Measurements from ENCODE around the gene CACHD1.
"Not testable (repeated sequence)": the region's sequence is repeated elsewhere in the genome, so short reads cannot be mapped to it uniquely, and the experiment has no call there.

The CACHD1 gene

DNA sequence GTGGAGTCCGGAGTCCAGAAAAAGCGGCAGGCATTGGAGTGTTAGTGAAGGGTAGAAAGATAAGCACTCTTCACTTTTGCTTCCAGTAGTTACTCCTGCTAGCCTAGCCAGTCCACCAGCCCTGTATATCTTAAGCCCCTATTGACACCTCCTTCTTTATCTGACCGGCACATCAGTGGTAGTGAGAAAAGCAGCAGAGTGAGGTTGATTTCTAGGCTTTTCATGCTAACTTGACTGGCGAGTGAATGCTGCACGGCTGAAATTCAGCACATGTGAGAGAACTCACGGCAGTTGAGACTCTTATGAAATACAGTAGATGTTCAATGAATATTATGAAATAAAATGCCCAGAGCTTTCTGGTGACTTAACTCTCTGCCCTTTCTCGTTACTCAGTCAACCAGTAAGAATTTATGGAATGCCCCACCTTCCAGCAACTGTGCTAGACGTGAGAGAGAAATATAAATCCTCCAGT lies 128.2 kb downstream of the CACHD1 start:
- no peak for DNase-seq

DNA sequence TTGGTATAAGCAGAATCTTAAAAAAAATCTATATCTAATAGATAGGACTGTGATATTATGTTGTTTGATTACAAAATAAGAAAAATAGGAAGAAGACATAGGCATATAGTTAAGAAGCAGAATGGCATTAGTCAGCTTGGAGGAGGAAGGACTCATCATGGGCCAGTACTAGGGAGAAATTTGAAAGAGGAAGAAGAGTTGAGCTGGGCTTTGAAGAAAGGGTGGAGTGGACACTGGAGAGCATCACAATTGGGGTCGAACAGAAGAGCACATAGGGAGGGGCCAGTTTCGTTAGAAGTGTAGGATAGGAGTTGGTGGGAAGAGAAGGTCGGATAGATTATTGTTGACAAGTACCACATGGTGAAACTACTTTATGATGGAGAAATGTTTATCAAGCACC lies 129.3 kb downstream of the CACHD1 start:
- no peak for DNase-seq

DNA sequence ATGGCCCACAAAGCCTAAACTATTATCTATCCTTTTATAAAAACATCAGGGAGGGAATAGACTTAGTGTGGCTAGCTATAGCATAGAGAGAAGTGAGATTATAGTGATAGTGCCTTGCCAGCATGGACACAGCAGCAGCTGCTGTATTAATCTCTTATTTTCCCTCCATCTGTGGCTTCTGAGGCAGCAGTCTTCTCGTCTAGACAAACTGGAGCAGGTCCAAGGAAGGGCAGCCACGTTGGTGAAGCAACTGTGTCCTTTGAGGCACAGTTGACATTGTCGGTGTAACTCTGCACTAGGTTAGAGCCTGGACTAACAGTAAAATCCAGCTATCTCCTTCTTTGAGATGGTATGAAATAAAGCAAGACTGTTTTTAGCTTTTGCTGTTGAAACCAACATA lies 131.3 kb downstream of the CACHD1 start:
- no peak for DNase-seq

DNA sequence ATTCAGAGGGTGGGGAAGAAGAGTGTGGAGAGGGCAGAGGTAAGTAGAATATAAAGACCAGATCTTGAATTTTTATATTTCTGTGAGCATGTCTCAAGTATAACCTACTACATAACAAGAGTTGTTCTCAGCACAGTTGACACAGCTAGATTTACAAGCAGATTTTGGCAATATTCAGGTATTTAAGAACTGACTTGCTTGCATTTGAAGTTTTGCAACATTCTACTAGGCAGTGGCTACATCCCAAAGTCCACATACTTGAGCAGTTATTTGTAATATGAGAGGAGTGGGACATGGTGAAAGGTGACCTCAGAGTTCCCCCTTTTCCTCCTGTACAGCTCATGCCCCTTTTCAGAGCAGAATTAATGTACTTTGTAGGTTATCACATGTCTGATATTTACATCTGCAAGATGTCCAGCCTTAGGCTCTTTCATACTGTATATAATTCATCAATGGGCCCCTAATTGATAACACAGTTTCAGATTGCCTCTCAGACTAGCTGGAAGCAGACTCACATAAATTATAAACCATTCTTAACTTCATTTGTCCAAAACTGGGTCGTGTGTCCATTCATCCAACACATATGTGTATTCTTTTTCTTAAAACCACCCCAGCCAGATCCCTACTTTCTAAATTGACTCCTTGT lies 138.2 kb downstream of the CACHD1 start:
- no peak for DNase-seq

DNA sequence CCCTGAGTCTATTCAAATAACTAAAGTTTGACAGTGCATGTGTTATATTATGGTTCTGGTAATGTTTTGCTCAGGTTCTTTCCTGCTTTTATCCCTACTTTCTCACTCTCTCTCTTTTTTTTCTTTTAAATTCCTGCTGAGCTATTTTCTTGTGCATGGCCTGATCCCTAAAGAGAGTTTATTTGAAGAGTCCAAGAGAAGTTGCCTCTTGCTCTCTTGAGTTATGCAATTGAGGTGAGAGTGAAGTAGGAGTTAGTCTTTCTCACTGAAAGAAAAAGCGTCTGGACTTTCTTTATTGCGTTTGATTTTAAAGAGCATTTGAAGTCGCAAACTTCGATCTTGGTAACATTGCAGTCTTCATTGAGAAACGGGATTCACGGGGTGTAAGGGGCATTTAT lies 138.7 kb downstream of the CACHD1 start:
- no peak for DNase-seq

DNA sequence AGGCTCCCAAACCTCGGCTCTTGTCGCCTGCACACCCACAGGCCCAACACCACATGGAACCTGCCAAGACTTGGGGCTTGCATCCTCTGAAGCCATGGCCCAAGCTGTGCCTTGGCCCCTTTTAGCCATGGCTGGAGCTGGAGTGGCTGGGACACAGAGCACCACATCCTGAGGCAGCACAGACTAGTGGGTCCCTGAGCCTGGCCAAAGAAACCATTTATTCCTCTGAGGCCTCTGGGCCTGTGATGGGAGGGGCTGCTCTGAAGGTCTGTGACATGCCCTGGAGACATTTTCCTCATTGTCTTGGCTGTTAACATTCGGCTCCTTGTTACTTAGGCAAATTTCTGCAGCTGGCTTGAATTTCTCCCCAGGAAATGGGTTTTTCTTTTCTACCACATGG lies 141.0 kb downstream of the CACHD1 start:
- not testable (repeated sequence) for DNase-seq

DNA sequence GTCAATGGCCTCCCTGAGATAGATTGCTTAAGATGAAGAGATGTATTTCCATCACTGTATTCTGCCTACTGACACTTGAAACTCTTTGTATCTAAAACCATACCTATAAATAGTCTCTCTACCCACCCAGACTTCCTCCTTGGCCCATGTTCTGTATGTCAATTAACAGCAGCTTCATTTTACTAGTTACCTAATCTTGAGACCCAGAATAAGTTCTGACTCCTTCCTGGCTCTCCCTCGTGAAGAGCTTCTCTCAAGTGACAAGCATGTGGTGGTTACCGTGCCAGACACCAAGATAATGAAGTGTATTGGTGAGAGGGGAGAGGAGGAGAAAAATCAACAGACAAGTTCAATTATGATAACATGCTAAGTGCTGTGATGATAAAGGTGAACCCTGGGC lies 146.1 kb downstream of the CACHD1 start:
- DNase-seq: no peak

DNA sequence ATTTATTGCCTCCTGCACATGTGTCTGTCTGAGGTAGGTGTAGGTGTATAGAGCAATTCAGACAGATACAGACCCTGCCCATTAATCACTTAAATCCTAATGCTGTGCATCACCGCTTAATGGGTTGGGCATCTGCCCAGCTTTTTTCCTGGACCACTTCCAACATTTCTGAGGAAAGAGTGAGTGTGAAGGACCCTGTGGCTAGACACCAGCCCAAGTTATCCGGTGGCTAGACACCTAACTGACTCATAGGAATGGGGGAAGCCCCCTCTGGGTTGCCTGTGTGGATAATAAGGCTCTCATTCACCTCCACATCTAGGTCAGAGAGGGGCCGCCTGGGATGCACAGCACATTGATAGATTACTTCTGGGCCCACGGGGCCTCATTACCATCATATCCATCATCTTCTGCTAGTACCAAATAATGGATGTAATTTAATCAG lies 153.8 kb downstream of the CACHD1 start:
- DNase-seq: no peak

DNA sequence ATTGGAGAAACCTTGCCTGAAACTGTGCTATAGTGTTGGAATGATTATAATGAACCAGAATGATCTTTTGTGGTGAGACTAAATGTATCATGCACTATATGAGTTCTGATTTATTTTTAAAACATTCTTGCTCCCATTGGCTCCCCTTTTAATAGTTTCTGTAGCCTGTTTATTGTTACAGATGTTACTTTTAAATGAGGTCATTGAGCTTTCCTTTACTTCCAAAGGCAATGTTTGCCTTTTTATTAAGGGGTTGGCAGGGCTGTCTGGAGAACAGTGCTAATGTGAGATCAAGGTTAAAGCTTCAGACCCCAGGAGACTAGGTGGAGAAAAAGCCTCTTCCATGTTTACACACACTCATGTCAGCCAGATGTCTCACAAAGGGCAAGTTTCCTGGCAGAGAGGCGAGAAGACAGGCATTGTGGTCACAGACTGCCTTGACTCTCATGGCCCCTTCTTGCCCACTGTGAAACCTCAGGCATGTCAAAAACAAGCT lies 154.3 kb downstream of the CACHD1 start:
- DNase-seq: no peak

DNA sequence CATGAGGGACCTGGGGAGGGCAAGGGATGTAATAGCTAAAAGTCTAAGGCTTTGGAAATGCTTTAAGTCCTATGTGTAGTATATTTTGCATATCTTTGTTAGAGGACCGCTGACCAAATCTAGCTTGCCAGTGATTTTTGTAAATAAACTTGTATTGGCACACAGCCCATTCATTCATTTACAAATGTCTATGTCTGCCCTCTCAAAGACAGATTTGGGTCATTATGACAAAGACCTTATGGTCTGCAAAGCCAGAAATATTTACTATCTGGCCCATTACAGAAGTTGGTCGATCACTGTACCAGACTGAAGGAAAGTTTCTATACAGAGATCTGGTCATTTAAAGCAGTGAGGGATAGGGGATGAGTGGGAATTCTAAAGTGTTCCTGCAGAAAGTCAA lies 154.9 kb downstream of the CACHD1 start:
- no peak for DNase-seq

DNA sequence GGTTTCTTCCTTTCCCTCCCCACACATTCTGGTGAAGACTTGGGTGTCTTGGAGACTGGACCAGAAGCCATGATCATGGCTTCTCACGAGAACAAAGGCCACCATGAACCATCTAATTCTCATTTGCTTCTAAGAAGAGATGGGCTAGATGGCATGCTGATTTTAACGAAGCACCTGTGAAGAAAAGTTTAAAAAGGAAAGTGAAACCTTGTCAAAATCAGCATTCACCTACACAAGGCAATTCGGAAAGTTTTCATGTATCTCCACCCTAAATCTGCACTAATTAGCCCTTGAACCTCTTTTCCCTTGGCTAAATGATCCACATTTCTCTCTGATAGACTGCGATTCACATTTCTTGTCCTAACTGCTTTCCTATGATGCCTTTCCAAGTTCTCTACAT lies 160.7 kb downstream of the CACHD1 start:
- no peak for DNase-seq

DNA sequence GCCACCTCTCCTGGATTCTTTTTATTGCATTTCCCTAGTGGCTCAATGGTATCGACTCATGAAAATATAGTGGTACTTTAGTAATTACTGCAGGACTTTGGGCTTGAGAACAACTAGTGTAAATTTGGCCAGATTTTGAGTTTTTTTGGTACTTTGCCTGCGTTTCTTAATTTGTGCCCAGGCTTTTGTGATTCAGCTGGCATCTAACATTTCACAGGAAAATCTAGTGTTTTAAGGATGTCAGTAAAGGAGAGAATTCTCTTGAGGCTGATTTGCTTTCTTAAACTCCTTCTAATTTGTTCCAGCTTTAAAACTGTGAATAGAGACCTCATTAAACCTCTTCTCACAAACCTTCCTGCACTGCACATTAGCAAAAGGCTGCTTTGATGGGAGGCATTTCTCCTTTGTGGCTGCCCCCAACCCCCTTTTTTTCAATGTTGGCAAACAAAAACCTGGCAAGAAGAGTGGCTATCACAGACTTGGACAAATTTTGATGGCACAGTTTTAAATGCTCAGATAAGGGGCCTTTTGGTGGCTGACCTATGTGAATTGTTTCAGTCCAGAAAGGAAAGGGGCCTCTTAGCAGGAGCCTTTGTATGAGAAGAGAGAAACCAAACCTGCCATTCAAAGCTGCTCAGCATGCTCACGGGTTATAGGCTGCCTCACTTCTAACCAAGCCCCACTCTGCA lies 161.6 kb downstream of the CACHD1 start:
- DNase-seq: no peak

DNA sequence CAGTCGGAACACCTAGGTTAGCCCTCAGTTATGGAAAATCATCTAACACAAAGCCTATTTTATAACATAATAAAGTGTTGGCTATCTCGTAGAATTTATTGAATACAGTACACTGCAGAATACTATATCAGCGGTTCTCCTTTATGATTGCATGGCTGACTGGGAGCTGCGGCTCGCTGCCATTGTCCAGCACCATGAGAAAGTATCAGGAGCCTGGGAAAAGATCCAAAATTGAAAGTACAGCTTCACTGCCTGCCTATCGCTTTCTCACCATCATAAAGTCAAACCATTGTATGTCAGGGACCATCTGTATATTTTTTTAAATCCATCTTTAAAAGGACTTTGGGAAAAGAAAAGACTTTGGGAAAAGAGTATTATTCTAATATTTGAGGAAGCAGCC lies 163.0 kb downstream of the CACHD1 start:
- no peak for DNase-seq

DNA sequence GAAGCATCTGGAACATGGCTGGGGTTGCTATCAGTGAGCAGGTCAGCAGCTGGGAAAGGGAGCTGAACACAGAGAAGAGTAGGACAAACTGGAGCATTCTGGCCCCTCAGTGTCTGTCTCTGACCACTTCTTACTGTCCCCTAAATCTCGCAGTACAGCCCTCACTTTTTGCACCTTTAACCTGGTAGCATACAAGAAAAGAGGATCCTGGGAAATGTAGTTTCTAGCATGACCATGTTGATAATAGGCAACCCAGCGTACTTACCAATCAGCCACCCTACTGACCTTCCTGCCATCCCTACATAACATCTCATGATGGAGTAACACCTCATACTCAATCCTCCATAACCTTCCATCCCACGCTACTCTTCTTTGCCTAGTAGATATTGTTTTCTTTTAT lies 175.8 kb downstream of the CACHD1 start:
- no peak for DNase-seq

DNA sequence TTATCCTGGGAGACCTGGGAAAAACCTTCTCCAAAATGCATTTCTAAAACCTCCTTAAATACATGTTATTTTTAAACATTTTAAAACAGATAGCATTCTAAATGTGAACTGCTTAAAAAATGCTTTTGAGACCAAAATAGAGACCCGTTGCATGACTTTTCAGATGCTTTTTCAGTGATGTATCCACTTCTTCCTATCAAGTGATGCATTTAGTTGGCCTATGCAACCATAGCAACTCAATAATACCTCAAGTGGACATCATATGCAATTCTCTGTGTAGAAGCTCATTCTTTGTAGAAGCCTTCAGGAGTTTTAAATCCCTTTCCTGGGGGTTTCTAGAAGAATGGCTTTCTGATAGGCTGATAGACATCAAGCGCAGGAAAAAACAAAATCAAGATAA lies 180.5 kb downstream of the CACHD1 start:
- no peak for DNase-seq

DNA sequence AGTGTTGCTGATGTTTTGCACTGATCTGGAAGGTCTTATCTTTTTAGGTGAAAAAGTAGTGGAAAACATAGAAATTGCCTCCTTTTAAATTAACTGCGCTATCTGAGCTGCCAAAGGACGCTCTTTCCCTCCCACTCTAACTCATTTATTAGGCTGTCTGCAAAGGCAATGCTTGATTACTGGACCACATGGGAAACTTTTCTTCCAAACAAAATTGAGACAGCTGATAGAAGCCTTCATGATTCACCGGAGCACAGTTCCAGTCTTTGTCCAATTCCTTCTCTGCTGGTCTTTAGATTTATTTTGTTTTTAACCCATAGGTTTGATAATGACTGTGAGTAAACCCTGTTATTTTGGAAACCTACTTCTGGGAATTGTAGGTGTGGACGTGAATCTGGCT lies 181.9 kb downstream of the CACHD1 start:
- no peak for DNase-seq

DNA sequence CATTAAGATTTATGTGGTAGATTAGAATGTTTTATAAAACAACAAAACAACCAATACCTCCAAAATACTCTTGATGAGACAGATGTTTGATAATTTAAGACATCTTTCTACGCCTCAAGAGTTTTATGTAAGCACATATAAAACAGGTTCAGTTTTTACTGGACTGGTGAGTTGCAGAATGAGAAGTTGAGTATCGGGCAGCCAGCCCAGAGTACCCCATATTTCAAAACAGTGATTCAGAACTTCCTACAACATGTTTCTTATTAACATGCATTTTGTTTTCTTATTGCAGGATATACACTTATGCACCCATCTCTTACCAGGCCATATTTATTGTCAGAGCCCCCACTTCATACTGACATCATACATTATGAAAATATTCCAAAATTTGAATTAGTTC lies 183.5 kb downstream of the CACHD1 start:
- DNase-seq: no peak

DNA sequence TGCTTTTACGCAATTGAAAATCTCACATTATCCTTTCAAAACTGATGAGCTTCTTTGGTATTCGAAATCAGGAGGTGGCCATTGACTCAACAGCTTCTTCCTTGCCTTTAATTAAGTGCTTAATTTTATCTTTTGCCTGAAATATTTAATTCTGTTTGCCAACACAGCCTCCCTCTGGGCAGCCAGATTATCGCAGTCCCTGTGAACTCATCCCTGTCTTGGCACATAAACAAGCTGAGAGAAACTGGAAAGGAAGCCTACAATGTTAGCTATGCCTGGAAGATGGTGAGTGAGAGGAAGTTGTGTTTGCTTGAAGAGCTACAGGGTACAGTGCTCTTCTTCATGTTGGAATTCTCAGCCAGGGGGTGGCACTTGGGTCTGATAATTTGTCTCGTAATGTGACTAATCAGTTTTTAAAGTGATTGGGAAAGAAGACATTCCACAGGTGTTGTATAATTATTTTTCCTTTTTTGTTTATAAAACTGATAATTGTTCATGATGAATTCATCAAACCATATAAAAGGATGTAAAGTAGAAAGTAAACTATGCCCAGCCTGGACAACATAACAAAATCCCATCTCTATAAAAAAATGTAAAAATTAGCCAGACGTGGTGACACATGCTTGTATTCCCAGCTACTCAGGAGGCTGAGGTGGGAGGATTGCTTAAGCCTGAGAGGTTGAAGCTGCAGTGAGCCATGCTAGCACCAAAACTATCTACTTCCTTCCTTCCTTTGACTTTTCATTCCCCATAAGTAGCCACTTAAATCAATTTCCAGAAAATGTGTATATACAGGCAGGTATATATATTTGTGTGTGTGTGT lies 184.8 kb downstream of the CACHD1 start:
- no peak for DNase-seq

DNA sequence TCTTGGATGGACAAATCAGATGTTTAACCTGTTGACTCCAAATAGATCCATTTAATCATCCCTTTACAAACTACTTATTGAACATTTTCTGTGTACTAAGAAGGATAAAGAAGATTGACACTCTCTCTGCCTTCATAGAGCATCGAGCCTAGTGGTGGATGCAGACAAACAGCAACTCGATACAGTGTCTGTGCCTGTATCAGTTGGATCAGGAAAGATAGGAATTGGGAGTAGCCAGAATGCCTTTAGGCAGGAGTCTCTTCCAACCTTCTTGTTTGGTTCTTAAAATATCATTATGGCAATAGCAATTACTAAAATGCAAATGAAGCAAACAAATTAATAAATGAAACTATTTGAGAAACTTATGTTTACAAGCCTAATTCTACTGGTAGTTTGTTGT lies 185.9 kb downstream of the CACHD1 start:
- no peak for DNase-seq

DNA sequence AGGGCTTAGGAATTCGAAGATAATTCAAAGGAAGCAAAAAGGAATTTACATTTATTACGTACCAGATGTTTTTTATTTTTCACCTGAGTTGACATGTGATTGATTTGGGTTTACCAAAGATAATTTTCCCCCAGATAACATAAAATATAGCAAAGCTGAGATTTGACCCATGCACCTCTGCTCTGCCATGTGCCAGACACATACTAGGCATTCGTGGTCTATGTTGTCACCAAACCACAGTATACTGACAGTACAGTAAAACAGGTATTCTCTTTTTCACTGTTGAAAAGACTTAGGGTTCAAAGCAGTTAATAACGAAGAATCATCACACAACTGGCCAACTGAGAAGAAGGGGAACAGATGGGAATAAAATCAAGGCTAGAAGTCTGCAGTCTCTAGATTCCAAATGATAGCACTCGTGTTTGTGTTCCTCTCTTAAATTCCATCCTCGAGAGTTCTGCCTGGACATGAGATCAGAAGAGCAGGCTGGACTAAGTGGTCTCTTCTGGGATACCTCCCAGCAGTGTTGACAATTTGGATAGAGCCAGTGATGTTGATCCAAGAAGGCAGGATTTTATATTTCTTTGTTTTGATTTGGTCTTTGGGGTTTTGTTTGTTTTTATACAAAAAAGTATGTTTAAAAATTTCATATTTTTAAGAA lies 189.7 kb downstream of the CACHD1 start:
- DNase-seq: no peak

DNA sequence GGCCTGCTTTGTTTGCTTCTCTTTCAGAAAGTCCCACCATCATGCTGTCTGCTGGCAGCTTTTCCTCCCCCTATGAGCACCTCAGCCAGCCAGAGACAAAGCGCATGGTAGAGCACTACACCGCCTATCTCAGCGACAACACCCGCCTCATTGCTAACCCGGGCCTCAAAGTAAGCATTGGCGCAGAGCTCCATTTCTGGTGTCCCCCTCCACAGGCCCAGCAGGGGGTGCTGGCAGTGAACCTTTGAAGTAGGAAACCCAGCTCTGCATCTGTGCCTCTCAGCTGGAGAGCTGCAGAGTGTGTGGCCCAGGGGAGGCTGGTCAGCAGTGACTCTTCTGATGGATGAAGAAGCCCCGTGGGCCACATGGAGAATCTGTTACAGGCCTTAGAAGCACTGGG lies 193.7 kb downstream of the CACHD1 start:
- no peak for DNase-seq

DNA sequence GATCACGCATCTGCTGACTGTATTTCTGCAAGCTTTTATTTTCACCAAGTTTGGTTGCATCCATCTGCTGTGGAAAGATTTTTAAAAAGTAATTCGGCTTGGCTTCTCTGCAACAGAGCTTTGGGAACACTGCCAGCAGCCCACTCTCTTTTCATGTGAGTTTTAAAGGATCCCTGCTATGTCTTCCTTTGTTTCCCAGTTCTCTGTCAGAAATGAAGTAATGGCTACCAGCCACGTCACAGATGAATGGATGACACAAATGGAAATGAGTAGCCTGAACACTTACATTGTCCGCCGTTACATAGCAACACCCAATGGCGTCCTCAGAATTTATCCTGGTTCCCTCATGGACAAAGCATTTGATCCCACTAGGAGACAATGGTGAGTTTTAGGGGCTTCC lies 194.4 kb downstream of the CACHD1 start:
- no peak for DNase-seq

DNA sequence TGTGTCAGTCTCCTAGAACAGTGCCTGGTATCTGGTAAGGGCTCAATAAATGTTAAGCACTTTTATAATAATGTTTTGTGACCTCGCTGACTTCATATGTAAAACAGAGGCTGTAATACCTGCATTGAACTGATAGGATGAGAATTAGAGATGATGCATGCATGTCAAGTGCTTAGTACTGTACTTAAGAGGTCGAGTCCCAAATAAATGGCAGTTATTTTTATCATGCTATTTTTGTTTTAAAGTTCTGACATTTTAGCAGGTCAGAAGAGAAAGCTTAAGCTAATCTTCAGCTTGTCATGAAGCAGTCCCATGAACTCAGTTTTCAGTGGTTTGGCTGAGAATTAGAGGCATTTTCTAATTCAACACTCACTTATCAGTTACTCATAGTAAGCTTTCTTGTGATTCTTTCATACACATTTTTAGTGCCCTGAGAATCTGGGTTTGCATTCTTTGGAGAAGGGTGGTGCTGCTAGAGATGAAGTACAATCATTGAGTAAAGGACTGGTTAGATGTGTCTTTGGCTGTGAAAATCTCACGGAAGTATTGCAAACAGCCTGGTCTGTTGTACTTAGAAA lies 199.3 kb downstream of the CACHD1 start:
- DNase-seq: no peak

Data from SIG-M5 (cell line).